Measurements from ENCODE around the gene GSTT2B. TPM values are rescaled to one million over a fixed set of nuclear protein-coding genes. Genes with fewer than 3 reads are reported as not detected.
"Not testable (repeated sequence)": the region's sequence is repeated elsewhere in the genome, so short reads cannot be mapped to it uniquely, and the experiment has no call there.

GSTT2B gene
- total RNA-seq, 1 donor from 2014 or later, result 4.6 TPM

- intact Hi-C loops (cut with DNase I), result loop anchor here (2.0 kb wide), 1 partner anchor 19 kb away; the partner anchor contains the start of gene MIF
- DNase-seq (ENCODE audit: missing footprints) (peak; percentile 100), ATAC-seq (peak; percentile 100)
Measured at GRCh38 chr22:23913661-23914353, 47.2 kb downstream of the GSTT2B start.

- no peak for ATAC-seq
Measured at GRCh38 chr22:23913306-23913660, 47.7 kb downstream of the GSTT2B start.

DNA sequence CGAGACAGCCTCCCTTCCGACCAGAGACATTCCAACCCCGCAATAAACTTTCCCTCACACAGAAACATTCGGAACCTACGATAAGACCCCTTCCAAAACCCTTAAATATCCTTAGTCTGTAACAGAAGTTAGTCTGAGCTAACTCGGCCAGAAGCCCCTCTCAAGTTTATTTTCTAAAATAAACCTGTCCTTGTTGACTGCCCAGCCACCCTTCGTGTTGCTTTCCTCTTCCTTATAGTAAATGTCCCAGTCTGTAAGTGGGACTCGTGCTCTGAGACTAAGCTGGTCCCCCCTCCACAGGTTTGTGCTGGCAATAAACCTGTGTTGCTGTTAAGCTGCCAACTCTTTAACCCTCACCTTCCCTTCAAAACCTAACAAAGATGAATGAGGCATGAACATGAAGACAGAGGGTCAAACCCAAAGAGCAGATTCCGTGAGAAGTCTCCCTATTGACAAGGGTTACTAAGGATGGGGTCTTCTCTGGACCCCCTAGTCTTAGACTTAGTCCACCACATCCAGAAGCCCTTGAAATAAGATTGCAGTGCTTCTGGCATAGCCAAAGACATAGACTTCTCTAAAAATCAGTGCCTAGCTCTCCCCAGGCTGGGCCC lies 48.6 kb downstream of the GSTT2B start:
- DNase-seq (ENCODE audit: missing footprints), result no peak
- ATAC-seq, result no peak
- intact Hi-C loops (cut with DNase I), result no loop called here

More at GRCh38 chr22:23913306-23913660, 47.7 kb downstream of the GSTT2B start:
- DNase-seq (ENCODE audit: missing footprints), result no peak
- intact Hi-C loops (cut with DNase I), result no loop called here

DNA sequence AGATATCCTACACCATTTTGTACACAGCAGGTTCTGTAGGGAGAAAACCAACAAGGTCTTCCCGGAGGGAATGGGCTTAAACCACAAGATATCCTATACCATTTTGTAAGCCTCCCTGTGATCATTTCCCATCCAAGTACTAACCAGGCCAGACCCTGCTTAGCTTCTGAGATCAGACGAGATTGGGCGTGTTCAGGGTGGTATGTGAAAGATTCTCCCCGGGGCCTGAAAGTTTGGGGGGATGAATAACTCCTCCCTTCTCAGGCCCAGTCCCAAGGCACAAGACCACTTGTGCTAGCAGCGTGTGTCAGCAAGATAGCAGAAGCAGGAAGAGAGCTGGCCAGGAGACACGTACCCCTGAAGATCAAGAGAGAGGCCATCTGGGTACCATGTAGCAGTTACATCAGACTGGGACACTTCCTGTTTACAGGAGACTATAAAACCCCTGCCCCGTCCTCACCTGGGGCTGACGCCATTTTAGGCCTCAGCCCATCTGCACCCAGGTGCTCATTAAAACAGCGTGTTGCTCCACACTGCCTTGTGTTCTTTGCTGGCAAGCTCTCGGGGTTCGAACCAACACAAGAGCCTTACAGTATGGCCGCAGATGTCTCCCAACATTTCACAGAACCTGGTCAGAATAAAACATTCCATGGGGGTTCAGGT lies 49.5 kb downstream of the GSTT2B start:
- DNase-seq (ENCODE audit: missing footprints), result no peak
- intact Hi-C loops (cut with DNase I), result no loop called here
- no peak for ATAC-seq

DNA sequence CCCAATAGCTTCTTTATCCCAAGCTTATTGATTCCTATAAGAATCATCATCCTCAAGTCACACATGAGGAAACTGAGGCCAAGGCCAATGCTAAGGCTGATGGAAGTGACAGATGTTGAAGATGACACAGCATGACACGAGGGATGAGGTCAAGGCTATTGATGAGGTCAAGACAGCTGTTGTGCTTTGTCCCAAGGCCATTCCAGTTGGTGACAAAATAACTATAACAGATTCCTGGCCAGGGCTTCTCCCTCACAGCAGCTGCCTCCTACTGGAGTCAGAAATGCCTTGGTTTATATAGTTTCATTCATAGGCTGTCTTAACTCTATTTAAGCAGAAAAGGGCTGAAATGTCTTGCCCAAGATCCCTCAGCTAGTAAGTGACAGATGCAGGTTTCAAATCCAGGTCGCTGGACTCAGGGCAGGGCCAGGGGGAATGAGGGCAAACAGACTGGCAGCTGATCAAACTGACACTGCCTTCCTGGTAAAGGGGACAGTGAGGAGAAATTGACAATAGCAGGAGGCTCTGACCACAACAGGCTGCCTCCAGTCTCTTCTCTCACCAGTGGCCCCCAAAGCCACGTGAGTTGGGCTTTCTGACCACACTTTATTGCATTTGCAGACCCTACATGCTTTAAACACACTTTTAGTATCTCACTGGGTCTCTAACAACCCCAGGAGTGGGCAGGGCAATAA lies 50.4 kb downstream of the GSTT2B start:
- intact Hi-C loops (cut with DNase I), result no loop called here
- ATAC-seq (no peak), DNase-seq (ENCODE audit: missing footprints) (no peak)

DNA sequence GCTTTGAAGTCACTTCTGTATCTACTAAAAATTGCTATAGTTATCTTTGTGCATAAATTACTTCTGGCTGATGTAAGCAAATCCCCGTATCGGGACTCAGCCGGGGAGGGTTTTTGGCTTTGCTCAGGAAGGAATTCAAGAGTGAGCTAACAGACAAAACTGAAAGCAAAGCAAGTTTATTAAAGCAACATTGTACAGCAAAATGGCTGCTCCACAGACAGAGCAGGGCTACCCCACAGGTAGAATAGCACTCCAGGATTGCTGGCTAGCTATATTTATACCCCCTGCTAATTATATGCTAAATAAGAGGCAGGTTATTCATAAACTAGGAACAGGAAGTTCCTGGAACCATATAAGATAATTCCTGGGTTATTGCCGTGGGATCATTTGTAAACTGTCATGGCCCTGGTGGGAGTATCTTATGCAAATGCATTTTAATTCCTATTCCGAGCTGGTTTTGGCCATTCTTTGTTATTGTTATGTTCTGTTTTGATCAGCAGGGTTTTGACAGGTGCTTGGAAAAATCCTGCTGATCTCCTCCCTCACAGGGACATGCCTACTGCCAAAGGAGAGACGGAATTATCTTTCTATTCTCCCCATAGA lies 51.6 kb downstream of the GSTT2B start:
- ATAC-seq (no peak), DNase-seq (ENCODE audit: missing footprints) (no peak)
- intact Hi-C loops (cut with DNase I), result no loop called here

- ATAC-seq, result no peak
Measured at GRCh38 chr22:23908587-23909205, 52.3 kb downstream of the GSTT2B start.

DNA sequence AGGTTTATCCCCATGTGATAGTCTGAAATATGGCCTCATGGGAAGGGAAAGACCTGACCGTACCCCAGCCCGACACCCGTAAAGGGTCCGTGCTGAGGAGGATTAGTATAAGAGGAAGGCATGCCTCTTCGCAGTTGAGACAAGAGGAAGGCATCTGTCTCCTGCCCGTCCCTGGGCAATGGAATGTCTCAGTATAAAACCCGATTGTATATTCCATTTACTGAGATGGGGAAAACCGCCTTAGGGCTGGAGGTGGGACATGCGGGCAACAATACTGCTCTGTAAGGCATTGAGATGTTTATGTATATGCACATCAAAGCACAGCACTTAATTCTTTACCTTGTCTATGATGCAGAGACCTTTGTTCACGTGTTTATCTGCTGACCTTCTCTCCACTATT lies 53.6 kb downstream of the GSTT2B start:
- intact Hi-C loops (cut with DNase I), result not testable (repeated sequence)

More at GRCh38 chr22:23908587-23909205, 52.3 kb downstream of the GSTT2B start:
- intact Hi-C loops (cut with DNase I), result no loop called here
- no peak for DNase-seq (ENCODE audit: missing footprints)

More for the DNA sequence above, 53.6 kb downstream of the GSTT2B start:
- not testable (repeated sequence) for DNase-seq (ENCODE audit: missing footprints); ATAC-seq

Other genes starting within 250 kb of the GSTT2B start
- 3.2 TPM for gene ZNF70, start 210.1 kb downstream of the GSTT2B start, total RNA-seq
- 0.43 TPM for gene VPREB3, start 206.8 kb downstream of the GSTT2B start, total RNA-seq
- gene C22orf15, start 198.2 kb downstream of the GSTT2B start, total RNA-seq, result not detected
- 1,642 TPM for gene CHCHD10, start 193.2 kb downstream of the GSTT2B start, total RNA-seq
- 28.0 TPM for gene MMP11, start 188.3 kb downstream of the GSTT2B start, total RNA-seq
- 52.5 TPM for gene SMARCB1, start 174.2 kb downstream of the GSTT2B start, total RNA-seq
- gene DERL3, start 122.2 kb downstream of the GSTT2B start, total RNA-seq, result 3.1 TPM
- 20.3 TPM for gene SLC2A11, start 103.3 kb downstream of the GSTT2B start, total RNA-seq
- gene MIF, start 66.8 kb downstream of the GSTT2B start, total RNA-seq, result 272 TPM
- 1.5 TPM for gene DDTL, start 5.7 kb upstream of the GSTT2B start, total RNA-seq
- 139 TPM for gene DDT, start 13.2 kb upstream of the GSTT2B start, total RNA-seq
- not detected for gene GSTT2, start 18.9 kb upstream of the GSTT2B start, total RNA-seq
- not detected for gene GSTT4, start 44.3 kb upstream of the GSTT2B start, total RNA-seq
- 43.0 TPM for gene CABIN1, start 50.1 kb upstream of the GSTT2B start, total RNA-seq
- 2.8 TPM for gene SUSD2, start 220.3 kb upstream of the GSTT2B start, total RNA-seq